ENCODE results near the gene VGF.
"Not testable (repeated sequence)": the region's sequence is repeated elsewhere in the genome, so short reads cannot be mapped to it uniquely, and the experiment has no call there.

GRCh38 chr7:101113140-101113539 is 52.2 kb downstream of the VGF start:
- TF ChIP-seq CTCF, POLR2A (IDR thresholded peaks at IDR 0.05): not testable (repeated sequence)
